Measurements from ENCODE around the gene SPOCK3.

The SPOCK3 gene

GRCh38 chr4:167171928-167172327 is 62.4 kb downstream of the SPOCK3 start:
- no peak for DNase-seq

GRCh38 chr4:167168611-167169010 is 65.7 kb downstream of the SPOCK3 start:
- DNase-seq: no peak

- DNase-seq: no peak
These were observed 83.7 kb downstream of the SPOCK3 start for GRCh38 chr4:167150587-167150986.

DNA sequence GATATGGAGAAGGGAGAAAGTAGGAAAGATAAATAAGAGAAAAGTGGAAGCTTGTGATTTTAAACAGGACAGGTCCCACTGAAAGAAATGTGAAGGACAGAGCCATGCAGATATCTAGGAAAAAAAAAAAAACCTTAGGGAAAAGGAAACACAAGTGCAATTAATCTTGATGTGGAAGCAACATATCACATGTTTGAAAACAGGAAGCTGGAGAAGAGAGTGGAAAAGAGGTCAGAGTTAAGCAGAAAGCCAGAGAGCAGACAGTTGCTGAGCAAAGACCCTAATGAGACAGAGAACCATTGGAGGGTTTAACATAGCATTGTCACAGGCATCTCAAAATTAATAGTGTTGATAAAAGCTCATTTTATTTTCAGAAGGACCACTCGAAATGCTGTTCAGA is 89.7 kb downstream of the SPOCK3 start:
- DNase-seq: no peak

DNA sequence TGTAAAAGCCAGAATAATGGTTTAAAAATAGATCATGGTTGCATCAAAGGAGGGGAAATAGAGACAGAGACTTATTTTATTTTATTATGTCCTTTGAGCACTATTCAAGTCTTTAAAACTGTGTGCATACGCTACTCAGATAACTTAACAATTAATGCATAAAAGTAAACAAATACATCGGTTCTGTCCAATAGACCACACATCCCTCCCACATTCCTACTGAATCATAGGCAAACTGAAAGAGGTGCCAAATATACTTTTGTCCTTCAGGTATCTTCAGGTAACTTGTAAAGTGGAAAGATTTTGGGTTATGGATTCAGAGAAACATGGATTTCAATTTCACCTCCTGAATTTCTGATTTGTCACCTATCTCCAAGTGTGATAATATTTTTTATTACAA is 91.3 kb downstream of the SPOCK3 start:
- no peak for DNase-seq

- no peak for DNase-seq
These were observed 98.0 kb downstream of the SPOCK3 start for GRCh38 chr4:167136270-167136669.

DNA sequence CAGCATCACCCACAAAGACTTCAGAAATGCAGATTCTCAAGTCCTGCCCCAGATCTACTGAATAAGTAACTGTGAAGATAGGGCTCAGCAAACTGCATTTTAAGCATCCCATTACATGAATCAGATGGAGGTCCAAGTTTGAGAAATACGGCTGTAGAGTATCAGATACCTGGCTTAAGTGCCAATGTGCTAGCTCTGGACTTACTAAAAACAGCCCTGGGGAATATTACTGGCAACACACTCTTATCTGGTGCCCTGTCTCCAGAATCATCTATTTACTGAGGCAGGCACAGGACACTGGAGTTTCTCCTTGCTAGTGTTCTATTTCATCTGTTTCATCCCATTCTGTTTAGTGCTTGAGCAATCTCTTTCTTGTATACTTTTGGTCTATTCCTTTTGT is 105.1 kb downstream of the SPOCK3 start:
- DNase-seq: no peak

DNA sequence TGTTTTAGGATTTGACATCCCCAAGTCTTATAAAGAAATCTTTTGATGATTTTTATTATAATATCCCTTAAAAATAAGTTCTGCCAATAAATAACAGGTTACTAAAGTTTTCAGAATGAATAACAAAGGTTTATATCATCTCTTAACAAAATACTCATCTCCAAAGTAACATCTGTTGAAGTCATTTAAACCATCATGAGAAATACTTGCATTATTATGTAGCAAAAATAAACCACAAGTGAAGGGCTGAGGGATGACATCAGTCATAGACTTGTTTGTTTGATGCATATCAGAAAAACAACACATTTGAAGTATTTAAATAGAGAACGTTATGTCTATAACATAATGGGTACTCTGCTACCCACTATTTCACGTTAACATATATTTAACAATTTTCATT is 114.9 kb downstream of the SPOCK3 start:
- no peak for DNase-seq

DNA sequence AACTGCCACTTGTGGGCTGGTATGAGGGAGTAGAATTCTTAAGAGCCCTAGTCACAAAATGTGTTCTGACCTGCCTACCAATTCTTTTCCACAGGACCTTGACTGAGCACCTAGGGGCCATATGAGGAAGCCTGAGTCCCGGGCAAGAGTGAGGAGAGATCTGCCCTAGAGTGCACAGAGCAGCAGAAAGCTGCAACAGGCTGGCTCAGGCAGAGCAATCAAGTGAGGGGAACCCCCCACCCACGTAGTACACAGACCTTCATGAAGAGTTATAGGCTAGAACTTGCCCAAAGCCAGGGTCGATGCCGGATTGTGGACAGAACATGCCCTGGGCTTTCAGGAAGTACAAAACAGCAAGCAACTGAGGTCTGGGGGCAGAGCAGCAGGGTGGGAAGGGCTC is 117.0 kb downstream of the SPOCK3 start:
- DNase-seq: no peak

DNA sequence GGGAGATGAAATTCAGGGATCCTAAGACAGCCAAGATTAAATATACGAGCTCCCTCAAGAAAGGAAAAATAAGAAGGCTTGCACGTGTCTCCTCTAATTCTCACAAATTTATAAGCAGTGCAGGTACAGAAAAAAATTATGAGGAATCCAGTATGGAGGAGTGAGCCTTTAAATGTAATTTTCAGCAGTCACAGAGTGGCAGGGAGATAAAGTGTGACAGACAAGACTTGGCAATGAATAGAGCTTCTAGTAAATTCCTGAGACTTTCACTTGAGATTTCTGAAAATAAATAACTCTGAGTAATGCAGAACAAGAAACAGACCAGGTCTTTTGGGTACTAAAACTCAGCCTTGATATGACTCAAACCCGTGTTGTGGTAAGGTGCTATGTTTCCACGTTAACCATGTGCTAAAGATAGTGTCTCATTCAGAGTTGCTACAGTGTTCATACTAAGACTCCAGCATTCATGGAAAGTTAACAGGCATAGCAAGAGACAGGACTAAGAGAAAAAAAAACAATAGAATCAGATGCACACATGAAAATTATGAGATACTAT is 119.8 kb downstream of the SPOCK3 start:
- DNase-seq: no peak

GRCh38 chr4:167111622-167112021 is 122.7 kb downstream of the SPOCK3 start:
- DNase-seq: no peak

DNA sequence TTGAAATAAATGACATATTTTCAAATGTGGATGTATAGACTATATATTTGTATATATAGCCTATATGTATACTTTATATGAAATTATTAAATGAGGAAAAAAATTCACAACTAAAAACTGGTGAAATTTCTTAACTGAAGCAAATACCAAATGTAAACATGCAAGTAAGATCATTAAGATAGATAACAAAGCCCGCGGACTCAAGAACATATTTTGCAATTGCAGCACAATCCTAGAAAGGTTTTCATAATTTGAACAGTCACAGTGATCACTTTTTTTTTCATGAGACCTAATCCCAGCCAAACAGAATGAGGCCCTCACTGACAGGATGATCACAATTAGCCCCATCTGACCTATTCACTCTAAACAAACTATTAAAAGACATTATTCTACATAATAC is 123.2 kb downstream of the SPOCK3 start:
- no peak for DNase-seq

DNA sequence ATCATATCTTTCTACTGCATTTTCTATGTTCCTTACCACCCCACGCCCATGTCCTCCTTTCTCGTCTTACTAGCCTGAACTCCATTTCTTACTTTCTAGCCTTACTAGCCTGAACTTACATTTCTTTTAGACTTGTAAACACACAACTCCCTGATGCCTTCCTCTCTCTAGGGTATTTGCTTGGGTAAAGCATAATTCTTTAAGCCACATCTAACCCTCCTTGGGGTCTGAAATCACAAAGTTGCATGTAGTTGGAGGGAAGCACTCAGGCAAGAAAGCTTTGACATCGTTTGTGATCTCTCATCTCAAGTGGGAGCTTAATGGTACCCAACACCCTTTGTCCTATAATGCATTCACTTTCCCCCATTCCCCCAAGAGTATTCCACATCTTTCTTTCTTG is 124.4 kb downstream of the SPOCK3 start:
- DNase-seq: no peak

DNA sequence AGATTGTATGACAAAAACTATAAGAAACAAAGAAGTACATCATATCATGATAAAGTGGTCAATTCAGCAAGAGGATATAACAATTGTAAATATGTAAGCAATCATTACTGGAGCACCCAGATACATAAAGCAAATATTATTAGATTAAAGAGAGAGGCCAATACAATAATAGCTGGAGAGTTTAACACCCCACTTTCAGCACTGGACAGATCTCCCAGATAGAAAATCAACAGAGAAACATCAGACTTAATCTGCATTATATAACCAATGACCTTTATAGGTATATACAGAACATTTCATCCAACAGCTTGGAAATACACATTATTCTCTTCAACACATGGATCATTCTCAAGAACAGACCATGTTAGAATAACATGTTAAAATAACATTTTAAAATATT is 128.4 kb downstream of the SPOCK3 start:
- DNase-seq: no peak

GRCh38 chr4:167102475-167102874 is 131.8 kb downstream of the SPOCK3 start:
- no peak for DNase-seq

DNA sequence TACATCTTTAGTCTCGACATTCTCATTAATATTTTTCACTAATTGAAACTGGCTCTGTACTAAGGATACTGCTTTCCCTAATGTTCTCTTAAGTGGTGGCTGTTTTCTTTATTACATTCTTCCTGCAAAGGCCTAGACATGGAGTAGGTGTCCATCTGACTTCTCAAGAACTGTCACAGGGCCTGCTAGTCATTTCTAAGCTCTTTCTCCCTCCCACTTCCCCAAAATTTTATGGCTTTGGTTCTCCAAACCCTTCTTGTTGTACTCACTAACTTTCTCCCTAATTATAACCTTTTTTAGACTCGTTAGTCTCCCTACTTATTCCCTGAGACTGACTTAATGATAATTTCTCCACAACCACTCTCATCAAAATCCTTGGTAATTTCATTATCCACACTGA is 133.3 kb downstream of the SPOCK3 start:
- DNase-seq: no peak

DNA sequence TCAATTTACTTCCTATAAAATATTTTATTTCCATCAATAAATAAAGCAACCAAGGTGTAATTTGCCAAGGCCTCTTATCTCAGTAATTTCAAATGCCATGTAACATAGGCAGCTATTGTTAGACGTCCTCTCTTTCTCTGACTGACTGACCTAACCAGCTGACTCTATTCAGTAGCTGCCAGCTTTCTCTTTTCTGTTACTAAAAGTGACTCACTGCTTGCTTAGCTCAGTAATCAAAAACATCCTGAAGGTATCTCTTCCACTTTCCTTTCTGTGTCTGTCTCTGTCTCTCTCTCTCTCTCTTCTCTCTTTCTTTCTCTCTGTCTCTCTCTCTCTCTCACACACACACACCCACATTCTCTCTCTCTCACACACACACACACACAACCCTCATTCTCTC is 134.2 kb downstream of the SPOCK3 start:
- peak; percentile 6 for DNase-seq

DNA sequence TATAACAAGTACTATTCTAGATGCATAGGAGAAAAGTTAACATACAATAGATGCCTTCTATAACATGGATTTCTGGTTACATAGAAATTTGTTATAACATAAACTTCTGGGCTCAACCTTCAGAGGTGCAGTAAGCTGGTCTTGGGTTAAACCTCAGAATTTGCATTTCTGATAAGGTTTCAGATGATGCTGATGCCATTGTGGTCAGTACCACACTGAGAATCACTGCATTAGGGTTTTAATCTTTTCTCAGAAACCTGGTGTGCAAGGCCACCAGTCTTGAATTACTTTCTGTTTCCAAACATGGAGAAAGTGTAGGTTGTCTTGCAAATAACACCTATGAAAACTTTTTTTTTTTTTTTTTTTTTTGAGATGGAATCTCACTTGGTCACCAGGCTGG is 146.2 kb downstream of the SPOCK3 start:
- no peak for DNase-seq

- DNase-seq: no peak
These were observed 150.0 kb downstream of the SPOCK3 start for GRCh38 chr4:167084321-167084720.

- DNase-seq: no peak
These were observed 154.5 kb downstream of the SPOCK3 start for GRCh38 chr4:167079762-167080161.

DNA sequence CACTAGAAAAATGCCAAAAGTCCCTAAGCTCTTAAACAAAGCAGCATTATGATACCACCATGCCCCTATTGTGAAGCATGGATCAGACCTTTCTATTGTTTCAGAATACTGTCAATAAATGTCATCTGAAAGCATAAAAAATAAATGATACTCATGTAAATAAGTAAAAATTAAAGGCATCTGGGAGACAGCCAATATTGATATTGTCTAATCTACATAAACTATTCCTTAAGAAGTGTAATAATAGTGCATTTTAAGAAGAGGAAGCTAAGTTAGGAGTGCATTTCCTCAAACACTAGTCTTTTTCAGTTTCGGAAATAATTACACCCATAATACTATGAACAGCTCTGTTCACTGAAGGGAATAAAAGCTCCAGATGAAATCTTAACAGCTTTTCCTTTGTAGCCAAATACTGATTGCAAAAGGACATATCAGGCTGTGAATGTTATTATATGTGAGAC is 181.6 kb downstream of the SPOCK3 start:
- DNase-seq: no peak

DNA sequence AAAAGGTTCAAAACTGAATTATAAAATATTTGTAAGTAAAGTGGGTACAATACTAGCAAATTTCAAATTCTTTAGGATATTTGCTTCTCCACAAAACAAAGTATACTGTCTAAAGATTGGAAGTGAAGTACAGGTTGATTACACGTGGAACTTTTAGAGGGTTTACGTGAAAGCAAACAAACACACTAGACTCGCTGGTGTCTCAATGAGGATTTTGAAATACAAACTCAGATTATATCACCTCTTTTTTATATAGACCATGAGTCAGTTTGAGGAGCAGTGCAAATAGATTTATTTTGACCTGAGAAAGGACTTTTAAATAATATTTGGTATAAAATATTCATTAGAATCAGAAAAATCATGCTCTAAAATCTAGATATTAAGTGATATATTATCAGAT is 185.0 kb downstream of the SPOCK3 start:
- no peak for DNase-seq

GRCh38 chr4:167041524-167041923 is 192.8 kb downstream of the SPOCK3 start:
- DNase-seq: no peak

GRCh38 chr4:167035390-167035789 is 198.9 kb downstream of the SPOCK3 start:
- DNase-seq: no peak

- no peak for DNase-seq
These were observed 199.3 kb downstream of the SPOCK3 start for GRCh38 chr4:167034983-167035382.

DNA sequence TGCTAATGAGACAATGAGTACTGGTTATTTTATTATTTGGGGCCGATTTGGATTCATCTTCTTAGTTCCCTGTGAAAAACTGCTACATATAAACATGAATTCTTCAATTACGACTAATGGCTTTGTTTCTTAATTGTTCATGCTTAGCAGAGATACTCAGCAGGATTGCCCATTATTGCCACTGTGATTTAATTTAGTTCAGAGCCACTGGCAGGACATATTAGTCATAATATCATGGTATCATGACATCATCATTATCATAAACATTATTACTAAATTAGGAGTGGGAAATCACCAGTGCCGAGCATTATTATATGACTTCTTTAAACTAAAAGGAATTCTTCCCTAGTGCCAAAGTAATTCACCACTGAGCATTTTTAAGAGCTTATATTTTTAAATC is 201.4 kb downstream of the SPOCK3 start:
- no peak for DNase-seq
